ENCODE measurements around the gene NAXD.

The NAXD gene

DNA sequence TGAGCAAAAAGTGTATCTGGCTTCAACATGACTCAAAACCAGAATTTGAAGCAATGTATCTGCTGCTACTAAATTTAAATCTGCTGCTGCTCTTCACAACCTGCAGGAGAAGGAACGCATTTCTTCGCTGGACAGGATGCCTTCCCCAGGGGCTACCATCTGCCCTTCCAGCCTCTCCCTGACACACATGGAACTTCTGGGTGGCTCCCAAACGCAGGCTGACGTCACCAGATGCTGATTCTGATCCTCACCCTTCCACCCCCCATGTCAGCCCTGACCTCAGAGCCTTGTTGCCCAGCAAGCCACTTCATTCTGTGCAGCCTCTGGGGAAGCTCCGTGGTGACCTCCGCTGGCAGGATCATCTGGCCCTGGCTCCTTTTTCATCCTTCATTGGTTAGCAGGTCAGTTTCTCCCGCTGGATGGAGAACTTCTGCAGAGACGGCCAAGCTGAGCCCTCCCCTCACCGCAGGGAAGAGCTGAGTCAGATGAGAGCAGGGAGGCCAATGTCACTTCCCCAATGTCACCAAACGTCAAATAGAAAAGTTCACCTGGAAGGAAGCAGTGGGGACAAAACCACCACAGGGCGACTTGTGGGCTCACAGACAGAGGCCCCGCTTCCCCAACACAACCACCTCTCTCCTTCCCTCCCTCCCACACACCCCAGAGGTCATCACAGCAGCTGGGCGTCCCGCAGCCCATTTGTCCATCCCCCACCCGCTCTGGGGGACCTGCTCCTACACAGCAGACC, 39.8 kb upstream of the NAXD start:
- TF ChIP-seq CTCF (IDR thresholded peaks at IDR 0.05), result peak; percentile 7; the same call in 1 of the 2 replicates

GRCh38 chr13:110576070-110576394, 39.3 kb upstream of the NAXD start:
- TF ChIP-seq CTCF (IDR thresholded peaks at IDR 0.05), result no peak

DNA sequence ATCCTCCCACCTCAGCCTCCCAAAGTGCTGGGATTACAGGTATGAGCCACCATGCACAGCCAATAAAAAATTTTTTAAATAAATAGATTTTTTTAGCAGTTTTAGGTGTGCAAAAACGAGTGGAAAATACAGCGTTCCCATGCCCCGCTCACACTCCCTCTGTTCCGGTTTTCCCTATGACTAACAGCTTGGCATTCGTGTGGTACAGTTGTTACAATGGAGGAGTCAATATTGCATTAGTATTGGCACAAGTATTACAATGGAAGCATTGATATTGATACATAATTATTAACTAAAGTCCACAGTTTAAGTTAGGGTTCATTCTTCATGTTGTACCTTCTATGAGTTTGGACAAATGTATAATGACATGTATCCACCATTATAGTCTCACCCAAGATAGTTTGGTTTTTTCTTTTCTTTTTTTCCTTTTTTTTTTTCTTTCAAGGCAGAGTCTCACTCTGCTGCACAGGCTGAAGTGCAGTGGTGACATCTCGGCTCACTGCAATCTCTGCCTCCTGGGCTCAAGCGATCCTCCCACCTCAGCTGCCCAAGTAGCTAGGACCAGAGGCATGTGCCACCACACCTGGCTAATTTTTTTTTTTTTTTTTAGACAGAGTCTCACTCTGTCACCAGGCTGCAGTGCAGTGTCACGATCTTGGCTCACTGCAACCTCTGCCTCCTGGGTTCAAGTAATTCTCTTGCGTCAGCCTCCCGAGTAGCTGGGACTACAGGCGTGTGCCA, 38.4 kb upstream of the NAXD start:
- TF ChIP-seq CTCF (IDR thresholded peaks at IDR 0.05), result no peak

- no peak for TF ChIP-seq CTCF (IDR thresholded peaks at IDR 0.05)
Measured at GRCh38 chr13:110578363-110578762, 37.0 kb upstream of the NAXD start.

GRCh38 chr13:110580800-110581199, 34.5 kb upstream of the NAXD start:
- TF ChIP-seq CTCF (IDR thresholded peaks at IDR 0.05), result no peak

DNA sequence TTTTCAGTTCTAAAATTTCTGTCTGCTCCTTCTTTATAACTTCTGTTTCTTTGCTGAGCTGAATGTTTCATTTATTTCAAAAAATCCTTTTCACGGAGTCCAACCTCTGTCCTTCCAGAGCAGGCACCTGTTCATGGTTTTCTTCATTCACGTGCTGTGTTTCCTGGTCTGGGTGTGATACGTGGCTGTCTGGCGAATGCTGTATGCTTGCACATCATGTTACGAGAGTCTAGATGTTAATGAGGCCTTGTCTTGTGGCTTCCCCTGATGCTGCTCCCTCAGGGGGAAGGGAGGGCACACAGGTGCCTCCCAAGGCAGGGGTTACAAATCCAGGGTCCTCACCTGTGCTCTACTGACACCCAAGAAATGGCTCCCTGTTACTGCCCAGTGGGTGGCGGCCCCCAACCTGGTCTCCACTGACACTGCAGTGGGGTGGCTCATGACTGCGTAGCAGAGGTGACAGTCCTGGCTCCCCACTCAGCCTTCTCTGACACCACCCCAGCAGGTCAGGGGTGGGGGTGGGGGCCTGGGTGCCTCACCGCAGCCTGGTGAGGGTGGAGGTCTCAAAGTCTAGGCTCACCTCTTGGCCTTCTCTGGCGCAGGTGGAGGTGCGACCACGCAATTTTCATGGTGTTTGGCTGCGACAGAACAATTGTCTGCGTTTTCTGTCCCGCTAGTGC, 33.7 kb upstream of the NAXD start:
- no peak for TF ChIP-seq CTCF (IDR thresholded peaks at IDR 0.05)

DNA sequence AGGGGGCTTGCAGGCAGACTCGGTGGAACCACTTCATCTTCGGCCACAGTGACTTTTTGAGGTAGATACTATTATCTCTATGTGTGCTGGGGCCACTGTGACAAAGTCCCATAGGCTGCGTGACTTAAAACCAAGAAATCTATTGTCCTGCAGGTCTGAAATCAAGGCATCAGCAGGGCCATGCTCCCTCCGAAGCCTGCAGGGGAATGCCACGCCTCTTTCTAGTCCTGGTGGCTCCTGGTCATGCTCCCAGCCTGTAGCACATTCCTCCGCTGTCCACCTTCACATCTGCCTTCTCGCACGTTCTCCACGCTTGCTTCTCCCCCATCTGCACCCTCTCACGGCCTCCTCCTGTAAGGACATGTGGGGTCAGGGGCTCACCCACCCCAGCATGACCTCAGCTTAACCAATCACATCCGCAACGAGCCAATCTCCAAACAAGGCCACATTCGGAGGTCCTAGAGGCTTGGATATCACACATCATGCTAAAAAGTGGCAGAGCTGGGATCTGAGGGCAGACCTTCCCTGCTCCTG, 32.9 kb upstream of the NAXD start:
- TF ChIP-seq CTCF (IDR thresholded peaks at IDR 0.05), result no peak
